ENCODE measurements around the gene CDIPT.

- TF ChIP-seq POLR2A (IDR thresholded peaks at IDR 0.05) = no peak
- TF ChIP-seq, protein P1, sequence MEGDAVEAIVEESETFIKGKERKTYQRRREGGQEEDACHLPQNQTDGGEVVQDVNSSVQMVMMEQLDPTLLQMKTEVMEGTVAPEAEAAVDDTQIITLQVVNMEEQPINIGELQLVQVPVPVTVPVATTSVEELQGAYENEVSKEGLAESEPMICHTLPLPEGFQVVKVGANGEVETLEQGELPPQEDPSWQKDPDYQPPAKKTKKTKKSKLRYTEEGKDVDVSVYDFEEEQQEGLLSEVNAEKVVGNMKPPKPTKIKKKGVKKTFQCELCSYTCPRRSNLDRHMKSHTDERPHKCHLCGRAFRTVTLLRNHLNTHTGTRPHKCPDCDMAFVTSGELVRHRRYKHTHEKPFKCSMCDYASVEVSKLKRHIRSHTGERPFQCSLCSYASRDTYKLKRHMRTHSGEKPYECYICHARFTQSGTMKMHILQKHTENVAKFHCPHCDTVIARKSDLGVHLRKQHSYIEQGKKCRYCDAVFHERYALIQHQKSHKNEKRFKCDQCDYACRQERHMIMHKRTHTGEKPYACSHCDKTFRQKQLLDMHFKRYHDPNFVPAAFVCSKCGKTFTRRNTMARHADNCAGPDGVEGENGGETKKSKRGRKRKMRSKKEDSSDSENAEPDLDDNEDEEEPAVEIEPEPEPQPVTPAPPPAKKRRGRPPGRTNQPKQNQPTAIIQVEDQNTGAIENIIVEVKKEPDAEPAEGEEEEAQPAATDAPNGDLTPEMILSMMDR (IDR thresholded peaks at IDR 0.05) = no peak
Measured at GRCh38 chr16:29873319-29873718, 10.3 kb upstream of the CDIPT start.
